Prostate gland (tissue), 2 donors: ENCODE results near the gene KATNA1. TPM values are rescaled to one million over a fixed set of nuclear protein-coding genes. Genes with fewer than 3 reads are reported as not detected.

Experiments
- DNase-seq: peaks from one replicate; pipeline ENCODE4 v3.0.0-alpha.2; 2019; ENCODE audit warnings: low spot score
- H3K27ac ChIP-seq, 2 donors: fragments of 200-600 bp; sonication (generic); 2 replicates each; pipeline ENCODE4 v1.5.1; 2017 to 2019
- H3K27me3 ChIP-seq: fragments of 200-600 bp; sonication (generic); replicated peaks from 2 replicates; pipeline ENCODE4 v1.5.1; 2019; ENCODE audit not compliant: insufficient read depth
- H3K36me3 ChIP-seq, 2 donors: fragments of 200-600 bp; sonication (generic); 1 replicate in 1 of 2; 2 replicates in 1 of 2; pipeline versions ENCODE4 v1.5.1 to v1.8.1; 2017 to 2019
- H3K4me1 ChIP-seq: fragments of 200-600 bp; sonication (generic); replicated peaks from 2 replicates; pipeline ENCODE4 v1.5.1; 2019
- H3K4me3 ChIP-seq, 2 donors: fragments of 200-600 bp; sonication (generic); 2 replicates each; pipeline ENCODE4 v1.5.1; 2017 to 2019
- H3K9me3 ChIP-seq: fragments of 200-600 bp; sonication (generic); 2 replicates; pipeline ENCODE4 v1.5.1; 2017
- POLR2A ChIP-seq: fragments of 450-650 bp; IDR thresholded peaks from one replicate; pipeline ENCODE4 v1.6.1; 2016; ENCODE audit warnings: antibody characterized with exemption, mild to moderate bottlenecking
- POLR2AphosphoS5 ChIP-seq: sonication (generic); formaldehyde crosslinking; IDR thresholded peaks from one replicate; pipeline ENCODE4 v1.6.1; 2017; ENCODE audit warnings: antibody characterized with exemption
- WGBS: methylation state at CpG from one replicate; pipeline ENCODE4 v1.1.5; 2018; 5-methylcytosine and 5-hydroxymethylcytosine counted together
- intact Hi-C: fragments of 100-400 bp; cut with DNase I; formaldehyde crosslinking; loops from one replicate; pipeline ENCODE4 v1.14.2; 2022
- total RNA-seq, 2 donors: library from RNA; depleted of rRNA; stranded (reverse); fragments of >200 nt; gene quantifications; one replicate each; pipeline ENCODE4 v1.1.0, GENCODE V29; 2016
- TF ChIP-seq, protein P1 (sequence below), 4 experiments: fragments of 200-600 bp in 2 of 4; fragments of 450-650 bp in 2 of 4; sonication (generic) in 2 of 4; IDR thresholded peaks; 1 replicate in 3 of 4; 2 replicates in 1 of 4; pipeline ENCODE4 v1.5.1; 2016 to 2019; ENCODE audit warnings: antibody characterized with exemption in 4 of 4, mild to moderate bottlenecking in 2 of 4, moderate library complexity in 2 of 4

The KATNA1 gene
- total RNA-seq, 2 donors from 2014 or later: 12.8 to 25.2 TPM

DNA sequence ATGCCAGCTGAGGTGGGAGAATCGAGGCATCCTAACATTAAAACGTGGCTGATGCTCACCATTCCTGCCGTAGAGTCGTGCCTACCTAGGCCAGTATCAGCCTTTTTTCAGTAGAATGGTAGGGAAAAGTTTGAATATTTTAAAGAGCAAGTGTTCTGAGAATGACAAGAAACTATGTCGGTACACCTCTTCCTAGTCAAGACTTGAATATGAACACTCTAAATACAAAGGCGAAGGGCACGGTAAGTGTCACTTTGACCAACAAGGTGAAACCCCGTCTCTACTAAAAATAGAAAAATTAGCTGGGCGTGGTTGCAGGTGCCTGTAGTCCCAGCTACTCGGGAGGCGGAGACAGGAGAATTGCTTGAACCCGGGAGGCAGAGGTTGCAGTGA is 81.3 kb downstream of the KATNA1 start:
- intact Hi-C loops: loop anchor here (10.0 kb wide), 4 partner anchors 78 to 358 kb away; partner anchors contain the start of genes KATNA1, LATS1, LRP11 and RAET1G
- H3K27ac ChIP-seq: peak overlapping the region in 1 of 2 donors; percentile 92
- H3K4me3 ChIP-seq: peak overlapping the region; percentile 79 to 94
- no peak for DNase-seq
- no peaks in the 10 kb centered on the region for H3K4me1 ChIP-seq
- H3K36me3 ChIP-seq: no peaks in the 10 kb centered on the region
- H3K27me3 ChIP-seq: no peaks in the 10 kb centered on the region
- 34% methylated on average over 12 of the region's 12 CpGs for WGBS
- H3K9me3 ChIP-seq: no peaks in the 10 kb centered on the region
- TF ChIP-seq POLR2AphosphoS5 (no peak), POLR2A (no peak)
- TF ChIP-seq, protein P1, sequence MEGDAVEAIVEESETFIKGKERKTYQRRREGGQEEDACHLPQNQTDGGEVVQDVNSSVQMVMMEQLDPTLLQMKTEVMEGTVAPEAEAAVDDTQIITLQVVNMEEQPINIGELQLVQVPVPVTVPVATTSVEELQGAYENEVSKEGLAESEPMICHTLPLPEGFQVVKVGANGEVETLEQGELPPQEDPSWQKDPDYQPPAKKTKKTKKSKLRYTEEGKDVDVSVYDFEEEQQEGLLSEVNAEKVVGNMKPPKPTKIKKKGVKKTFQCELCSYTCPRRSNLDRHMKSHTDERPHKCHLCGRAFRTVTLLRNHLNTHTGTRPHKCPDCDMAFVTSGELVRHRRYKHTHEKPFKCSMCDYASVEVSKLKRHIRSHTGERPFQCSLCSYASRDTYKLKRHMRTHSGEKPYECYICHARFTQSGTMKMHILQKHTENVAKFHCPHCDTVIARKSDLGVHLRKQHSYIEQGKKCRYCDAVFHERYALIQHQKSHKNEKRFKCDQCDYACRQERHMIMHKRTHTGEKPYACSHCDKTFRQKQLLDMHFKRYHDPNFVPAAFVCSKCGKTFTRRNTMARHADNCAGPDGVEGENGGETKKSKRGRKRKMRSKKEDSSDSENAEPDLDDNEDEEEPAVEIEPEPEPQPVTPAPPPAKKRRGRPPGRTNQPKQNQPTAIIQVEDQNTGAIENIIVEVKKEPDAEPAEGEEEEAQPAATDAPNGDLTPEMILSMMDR (IDR thresholded peaks at IDR 0.05): no peak

DNA sequence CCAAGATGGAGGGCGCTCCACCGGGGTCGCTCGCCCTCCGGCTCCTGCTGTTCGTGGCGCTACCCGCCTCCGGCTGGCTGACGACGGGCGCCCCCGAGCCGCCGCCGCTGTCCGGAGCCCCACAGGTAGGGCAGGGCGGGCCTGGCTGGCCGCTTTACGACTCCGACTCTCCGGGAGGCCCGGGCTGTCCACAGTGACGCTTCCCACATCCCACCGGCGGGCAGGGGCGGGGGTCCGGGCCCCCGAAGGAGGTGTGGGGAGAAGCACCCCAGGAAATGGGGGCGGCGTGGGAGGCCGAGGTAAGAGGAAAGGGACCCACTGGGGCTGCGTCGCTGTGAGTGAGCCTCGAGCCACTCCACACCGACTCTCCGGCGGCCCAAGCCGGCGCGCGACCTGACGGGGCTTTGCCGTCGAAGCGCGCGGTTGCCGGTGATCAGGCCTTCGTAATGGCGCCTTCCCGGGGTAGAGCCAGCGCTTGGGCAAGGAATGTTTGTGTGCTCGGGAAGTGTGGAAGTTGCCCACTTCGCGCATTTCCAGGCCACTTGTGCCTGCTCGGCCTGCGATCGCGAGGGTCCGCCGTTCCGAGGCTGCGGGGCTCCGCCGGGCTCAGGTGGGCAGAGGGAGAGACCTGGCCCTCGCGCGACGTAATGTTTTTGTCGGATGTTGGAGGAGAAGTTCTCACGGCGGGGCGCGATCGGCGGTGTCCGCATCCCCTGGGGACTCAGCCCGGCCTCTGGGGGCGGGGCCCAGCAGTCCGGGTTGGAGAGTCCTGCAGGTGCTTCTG is 81.9 kb downstream of the KATNA1 start:
- TF ChIP-seq POLR2AphosphoS5 (no peak), POLR2A (peak; percentile 75)
- intact Hi-C loops: loop anchor here (10.0 kb wide), 4 partner anchors 78 to 358 kb away; partner anchors contain the start of genes KATNA1, LATS1, LRP11 and RAET1G
- H3K9me3 ChIP-seq: no peaks in the 10 kb centered on the region
- H3K27ac ChIP-seq: peak overlapping the region; percentile 88 to 92
- under 1% methylated on average over 38 of the region's 81 CpGs for WGBS
- H3K27me3 ChIP-seq: no peaks in the 10 kb centered on the region
- DNase-seq: peak; percentile 48
- H3K4me3 ChIP-seq: peak overlapping the region; percentile 79 to 94
- no peaks in the 10 kb centered on the region for H3K4me1 ChIP-seq
- no peaks in the 10 kb centered on the region for H3K36me3 ChIP-seq

DNA sequence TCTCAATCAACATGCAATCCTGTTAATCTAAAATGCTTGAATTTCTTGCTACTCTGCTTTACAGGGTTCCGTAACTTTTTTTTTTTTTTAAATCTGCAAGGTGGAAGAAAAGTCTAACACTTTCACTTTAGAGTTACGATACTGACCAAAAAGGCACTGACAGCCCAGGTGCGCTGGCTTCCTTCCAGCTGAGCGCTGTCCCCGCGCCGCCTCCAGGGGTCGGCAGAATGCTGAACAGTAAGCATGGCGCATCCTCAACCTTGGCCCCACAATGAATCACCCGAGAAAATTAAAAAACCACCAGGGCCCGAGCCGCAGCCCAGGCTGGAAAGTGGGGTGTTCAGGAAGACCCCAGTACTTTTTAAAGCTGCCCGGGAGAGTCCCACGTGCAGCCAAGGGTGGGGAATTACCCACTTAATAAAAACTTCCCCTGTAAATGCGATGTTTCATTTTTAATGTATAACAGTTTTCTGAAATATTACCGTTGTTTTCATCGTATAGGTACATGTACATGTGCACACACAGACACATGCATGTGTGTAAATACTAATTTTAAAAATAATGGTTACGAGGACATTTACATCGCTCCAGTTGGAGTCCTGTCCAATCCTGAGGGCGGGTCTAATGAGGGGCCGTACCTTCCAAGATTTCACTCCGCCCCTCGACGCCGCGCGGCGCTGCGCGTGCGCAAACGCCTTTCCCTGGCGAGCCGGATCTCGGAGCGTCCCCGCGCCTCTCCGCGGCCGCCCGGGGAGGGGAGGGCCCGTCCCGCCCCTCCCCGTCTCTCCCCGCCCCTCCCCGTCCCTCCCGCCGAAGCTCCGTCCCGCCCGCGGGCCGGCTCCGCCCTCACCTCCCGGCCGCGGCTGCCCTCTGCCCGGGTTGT is 82.7 kb downstream of the KATNA1 start, which contains the start of gene GINM1:
Gene GINM1 (plus strand): TSS at position 849 of the 883 bp plus-strand sequence. CDS start 40 bp downstream, outside the sequence.
- Histone ChIP-seq H3K27ac (peak within 1 kb of the TSS; percentile 88 to 92), H3K4me3 (peak within 1 kb of the TSS; percentile 79 to 94), H3K36me3 (no peaks in the 10 kb centered on the region), H3K27me3 (no peaks in the 10 kb centered on the region), H3K4me1 (no peaks in the 10 kb centered on the region), H3K9me3 (no peaks in the 10 kb centered on the region)
- DNase-seq: peak; percentile 90
- intact Hi-C loops: loop anchor here (10.0 kb wide), 4 partner anchors 79 to 359 kb away; partner anchors contain the start of genes KATNA1, LATS1, LRP11 and RAET1G
- TF ChIP-seq POLR2AphosphoS5: peak; percentile 72
- TF ChIP-seq, protein P1 (IDR thresholded peaks at IDR 0.05): peak in 3 of 4 experiments; percentile 44 to 68 (median 64)
- TF ChIP-seq POLR2A: no peak
- 1% methylated on average over 54 of the region's 59 CpGs for WGBS

DNA sequence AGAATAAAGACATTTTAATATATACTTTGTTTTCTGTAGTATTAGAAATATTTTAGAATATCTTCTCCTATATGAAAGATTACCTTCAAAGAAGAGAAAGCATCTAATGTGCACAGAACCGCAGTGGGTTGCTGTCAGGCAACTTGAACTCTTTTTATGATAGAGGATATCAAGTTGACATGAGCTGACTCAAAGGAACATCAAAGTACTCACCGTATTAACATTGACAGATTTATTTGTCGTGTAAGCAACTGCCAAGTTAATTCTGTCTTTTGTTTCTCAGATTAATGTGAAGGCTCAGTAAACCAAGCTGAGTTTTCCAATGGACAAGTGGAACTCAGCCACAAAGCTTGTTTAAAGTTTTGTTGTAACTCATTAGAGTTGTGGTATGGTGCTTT is 84.6 kb downstream of the KATNA1 start:
- Histone ChIP-seq H3K36me3 (no peaks in the 10 kb centered on the region), H3K27ac (peak overlapping the region in 1 of 2 donors; percentile 92), H3K4me1 (no peaks in the 10 kb centered on the region), H3K4me3 (no peak overlapping the region), H3K9me3 (no peaks in the 10 kb centered on the region), H3K27me3 (no peaks in the 10 kb centered on the region)
- no peak for DNase-seq
- peak; percentile 15 for TF ChIP-seq POLR2AphosphoS5
- TF ChIP-seq, protein P1 (IDR thresholded peaks at IDR 0.05): no peak
- TF ChIP-seq POLR2A: no peak
- intact Hi-C loops: loop anchor here (10.0 kb wide), 4 partner anchors 81 to 361 kb away; partner anchors contain the start of genes KATNA1, LATS1, LRP11 and RAET1G
- WGBS: 31% methylated on average over 3 of the region's 3 CpGs
